ENCODE measurements around the gene TMEM63B.
"Not testable (repeated sequence)": the region's sequence is repeated elsewhere in the genome, so short reads cannot be mapped to it uniquely, and the experiment has no call there.

The TMEM63B gene

GRCh38 chr6:44094403-44095242 is 32.7 kb upstream of the TMEM63B start:
- DNase-seq: no peak

GRCh38 chr6:44095243-44095623 is 32.1 kb upstream of the TMEM63B start:
- DNase-seq: not testable (repeated sequence)

- peak; percentile 57 to 73 for DNase-seq
Observed at GRCh38 chr6:44096612-44097011, 30.7 kb upstream of the TMEM63B start.

GRCh38 chr6:44097782-44098317 is 29.5 kb upstream of the TMEM63B start:
- no peak for DNase-seq

- DNase-seq: no peak
Observed at GRCh38 chr6:44099192-44099591, 28.2 kb upstream of the TMEM63B start.

- no peak for DNase-seq
Observed at GRCh38 chr6:44100088-44100550, 27.2 kb upstream of the TMEM63B start.

GRCh38 chr6:44101832-44102231 is 25.5 kb upstream of the TMEM63B start:
- DNase-seq: no peak

GRCh38 chr6:44102527-44102926 is 24.8 kb upstream of the TMEM63B start:
- no peak for DNase-seq

- no peak for DNase-seq
Observed at GRCh38 chr6:44104481-44105021, 22.8 kb upstream of the TMEM63B start.

GRCh38 chr6:44105146-44105545 is 22.2 kb upstream of the TMEM63B start:
- DNase-seq: peak in 1 of 2 experiments; percentile 43

GRCh38 chr6:44105993-44106740 is 21.2 kb upstream of the TMEM63B start:
- no peak for DNase-seq

- DNase-seq: no peak
Observed at GRCh38 chr6:44107017-44107416, 20.3 kb upstream of the TMEM63B start.

GRCh38 chr6:44108471-44108870 is 18.9 kb upstream of the TMEM63B start:
- no peak for DNase-seq

GRCh38 chr6:44109212-44109611 is 18.1 kb upstream of the TMEM63B start:
- no peak for DNase-seq

- no peak for DNase-seq
Observed at GRCh38 chr6:44110005-44110676, 17.2 kb upstream of the TMEM63B start.

GRCh38 chr6:44110966-44111365 is 16.4 kb upstream of the TMEM63B start:
- no peak for DNase-seq

- DNase-seq: no peak
Observed at GRCh38 chr6:44111434-44112417, 15.6 kb upstream of the TMEM63B start.

- DNase-seq: no peak
Observed at GRCh38 chr6:44113414-44113813, 13.9 kb upstream of the TMEM63B start.

- DNase-seq: no peak
Observed at GRCh38 chr6:44115866-44116265, 11.5 kb upstream of the TMEM63B start.

GRCh38 chr6:44116641-44117382 is 10.5 kb upstream of the TMEM63B start:
- no peak for DNase-seq
